HG03159 (cell line): ENCODE measurements around the gene USP36.
"Not testable (repeated sequence)": the region's sequence is repeated elsewhere in the genome, so short reads cannot be mapped to it uniquely, and the experiment has no call there.

Source experiments
- ATAC-seq: cut with Tn5 transposase; IDR thresholded peaks from one replicate; pipeline ENCODE4 v1.9.1; 2021; ENCODE audit warnings: mild to moderate bottlenecking, moderate library complexity; ENCODE audit not compliant: unreplicated experiment

USP36 gene

DNA sequence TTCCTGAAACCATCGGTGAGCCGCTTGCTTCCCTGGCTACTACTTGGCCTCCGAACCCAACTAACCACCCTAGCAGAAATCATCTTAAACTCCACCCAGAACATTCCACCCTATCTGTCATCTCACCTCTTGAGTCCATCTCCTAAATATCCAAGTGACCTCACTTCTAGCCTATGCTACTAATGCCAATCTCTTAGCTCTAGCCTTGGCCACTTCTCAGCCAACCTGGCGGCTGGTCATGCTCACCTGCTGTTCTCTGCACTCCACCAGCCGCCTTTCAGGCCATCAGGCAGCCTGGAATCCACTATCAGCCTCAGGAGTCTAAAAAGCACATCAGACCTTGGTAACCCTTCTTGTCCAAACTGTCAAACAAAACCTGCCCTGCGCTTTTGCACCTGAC lies 46.6 kb downstream of the USP36 start:
- no peak for ATAC-seq

DNA sequence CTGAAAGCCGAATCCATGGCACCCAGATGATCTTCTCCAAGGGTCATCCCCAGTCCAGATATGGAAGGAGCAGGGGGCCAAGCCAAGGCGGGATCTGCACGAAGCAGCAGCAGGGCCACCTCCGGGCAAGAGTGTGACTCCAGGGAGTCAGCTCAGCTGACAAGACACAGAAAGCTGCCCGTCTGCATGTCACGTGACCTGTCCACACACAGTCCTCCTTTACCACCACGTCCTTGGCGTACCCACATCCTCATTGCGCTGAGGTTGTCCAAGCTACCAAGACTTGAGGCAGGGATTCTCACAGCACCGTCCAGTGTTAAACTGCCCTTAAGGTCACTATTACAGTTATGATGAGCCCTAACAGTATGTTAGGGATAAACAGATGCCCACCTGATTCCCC lies 47.2 kb downstream of the USP36 start:
- ATAC-seq: no peak

DNA sequence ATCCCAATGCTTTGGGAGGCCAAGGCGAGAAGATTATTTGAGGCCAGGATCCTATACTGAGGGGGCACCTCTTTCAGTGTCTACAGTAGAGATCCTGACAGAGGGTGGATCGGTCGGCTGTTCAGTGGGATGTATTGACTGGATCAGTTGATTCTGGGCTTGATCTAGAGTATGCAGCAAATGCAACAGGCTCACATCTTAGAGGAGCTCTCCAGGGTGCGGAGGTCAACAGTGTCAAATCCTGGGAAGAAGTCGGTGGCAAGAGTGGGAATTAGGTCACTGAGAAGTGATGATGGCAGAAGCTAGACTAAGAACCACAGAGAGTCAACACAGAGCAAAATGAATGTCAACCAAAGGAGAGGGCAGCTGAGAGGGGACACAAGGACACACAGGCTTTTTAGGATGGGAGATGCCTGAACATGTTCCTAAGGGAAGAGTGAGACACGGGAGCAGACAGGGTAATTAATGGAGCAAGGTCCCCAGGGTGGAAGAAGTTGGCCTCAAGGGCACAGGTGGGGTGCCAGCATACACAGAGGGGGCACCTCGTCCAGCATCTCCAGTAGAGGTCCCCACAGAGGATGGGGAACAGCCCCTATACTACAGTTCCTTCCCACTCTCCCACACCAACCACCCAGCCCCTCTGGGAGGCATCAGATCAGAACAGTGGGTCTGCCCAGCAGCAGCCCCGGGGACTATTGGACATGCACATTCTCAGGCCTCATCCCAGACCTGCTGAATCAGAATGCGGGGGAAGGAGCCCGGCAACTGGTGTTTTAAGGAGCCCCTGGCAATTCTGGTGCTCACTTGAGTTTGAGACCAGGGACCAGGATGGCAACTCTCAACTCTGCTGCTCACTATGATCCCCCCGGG lies 48.5 kb downstream of the USP36 start:
- ATAC-seq: no peak

DNA sequence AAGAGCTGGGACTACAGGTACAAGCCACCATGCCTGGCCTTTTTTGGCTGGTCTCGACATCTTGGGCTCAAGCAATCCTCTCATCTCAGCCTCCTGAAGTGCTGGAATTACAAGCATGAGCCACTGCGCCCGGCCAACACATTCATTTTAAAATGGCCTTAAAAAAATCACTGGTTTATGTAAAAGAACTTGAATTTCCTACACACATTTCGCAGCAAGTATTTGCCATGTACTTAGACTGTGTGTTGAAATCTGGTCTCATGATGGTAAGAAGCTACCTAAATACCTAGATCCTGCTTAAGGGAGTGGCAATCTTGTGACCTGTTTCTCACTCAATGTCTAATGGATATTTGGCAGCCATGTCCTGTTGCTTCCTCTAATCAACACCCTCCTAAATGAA lies 50.1 kb downstream of the USP36 start:
- ATAC-seq: no peak

DNA sequence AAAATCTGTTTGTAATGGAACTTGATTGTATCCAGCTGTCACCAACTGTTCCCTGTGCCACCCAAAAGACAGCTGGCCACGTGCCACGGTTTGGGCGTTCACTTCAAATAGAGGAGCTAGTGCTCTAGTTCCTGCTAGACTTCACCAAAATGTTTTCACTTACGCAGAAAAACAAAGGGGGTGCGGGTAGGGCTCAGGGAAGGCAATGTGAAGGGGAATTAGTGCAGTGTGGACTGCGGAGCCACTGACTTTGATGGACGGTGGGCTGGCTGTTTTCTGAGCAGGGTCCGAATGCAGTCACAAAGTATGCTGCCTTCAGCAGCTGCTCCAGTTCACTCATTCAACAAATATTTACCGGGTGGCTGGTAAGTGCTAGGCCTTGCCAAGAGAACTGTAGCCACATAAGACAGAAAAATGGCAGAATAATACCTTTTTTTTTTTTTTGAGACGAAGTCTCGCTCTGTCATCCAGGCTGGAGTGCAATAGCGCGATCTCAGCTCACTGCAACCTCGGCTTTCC lies 50.9 kb downstream of the USP36 start:
- ATAC-seq: no peak

DNA sequence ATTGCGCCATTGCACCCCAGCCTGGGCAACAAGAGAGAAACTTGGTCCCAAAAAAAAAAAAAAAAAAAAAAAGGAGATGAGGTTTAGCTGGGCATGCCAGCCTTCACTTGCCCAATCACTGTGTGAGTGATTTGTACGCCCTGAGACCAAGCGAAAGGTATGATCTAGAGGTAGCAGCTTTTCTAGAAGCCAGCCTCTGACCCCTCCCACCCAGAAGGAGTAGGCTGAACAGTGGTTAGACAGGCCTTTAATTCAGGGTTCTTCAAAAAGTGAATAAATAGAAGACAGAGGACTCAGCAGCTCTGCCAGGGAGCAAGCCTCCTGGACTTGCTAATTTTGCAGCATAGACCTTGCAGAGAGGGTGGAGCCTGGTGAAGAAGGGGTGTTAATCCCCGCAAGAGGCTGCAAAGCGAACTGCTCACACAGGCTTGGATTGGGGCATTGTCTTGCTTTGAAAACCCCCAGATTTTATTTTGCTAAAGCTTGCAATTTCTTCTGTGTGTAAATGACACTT lies 51.4 kb downstream of the USP36 start:
- no peak for ATAC-seq

DNA sequence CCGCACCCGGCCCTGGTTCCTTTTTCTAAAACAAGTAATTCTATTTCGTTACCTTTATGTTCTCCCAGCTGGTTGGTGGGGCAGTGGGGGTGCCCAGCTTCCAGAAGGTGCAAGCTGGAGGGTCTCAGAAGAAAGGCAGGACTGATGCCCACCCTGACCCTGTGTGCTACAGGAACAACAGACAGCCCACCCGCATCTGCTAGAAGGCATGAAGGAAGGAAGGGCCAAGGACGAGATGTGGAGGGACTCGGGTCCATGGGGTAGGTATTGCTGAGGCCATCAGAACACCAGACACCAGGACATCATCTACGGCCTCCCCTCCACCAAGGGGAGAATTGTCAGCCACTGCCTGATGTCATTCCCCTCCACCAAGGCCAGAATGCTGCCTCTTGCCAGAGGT lies 52.2 kb downstream of the USP36 start:
- ATAC-seq: no peak

DNA sequence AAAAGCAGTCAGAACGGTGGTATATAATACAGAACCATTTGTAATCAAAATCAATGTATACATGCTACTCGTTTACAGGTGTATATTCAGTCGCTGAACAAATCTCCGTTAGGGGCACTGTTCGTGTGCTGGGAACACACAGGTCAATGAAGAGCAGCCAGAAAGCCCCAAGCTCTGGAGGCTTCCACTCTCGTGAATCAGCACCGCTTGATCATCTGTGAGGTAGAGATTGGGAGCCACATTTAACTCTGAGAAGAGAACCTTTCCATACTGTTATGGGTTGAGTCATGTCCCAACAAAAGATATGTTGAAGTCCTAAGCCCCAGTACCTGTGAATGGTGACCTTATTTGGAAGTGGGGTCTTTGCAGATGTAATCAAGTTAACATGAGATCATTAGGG lies 53.2 kb downstream of the USP36 start:
- ATAC-seq: no peak

DNA sequence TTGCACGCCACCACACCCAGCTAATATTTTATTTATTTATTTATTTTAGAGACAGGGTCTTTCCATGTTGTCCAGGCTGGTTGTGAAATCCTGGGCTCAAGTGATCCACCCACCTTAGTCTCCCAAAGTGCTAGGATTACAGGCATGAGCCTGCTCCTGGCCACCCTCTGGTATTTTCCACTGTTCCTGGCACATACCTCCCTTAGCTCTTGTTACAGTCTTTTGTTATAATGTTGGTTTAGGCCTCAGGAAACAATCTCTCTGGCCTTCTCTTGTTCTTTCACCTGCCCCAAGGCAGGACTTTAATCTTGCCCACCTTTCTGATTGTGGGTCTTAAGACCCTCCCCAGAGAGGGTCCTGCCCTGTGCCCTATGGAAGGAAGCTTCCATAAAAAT lies 55.0 kb downstream of the USP36 start:
- no peak for ATAC-seq

DNA sequence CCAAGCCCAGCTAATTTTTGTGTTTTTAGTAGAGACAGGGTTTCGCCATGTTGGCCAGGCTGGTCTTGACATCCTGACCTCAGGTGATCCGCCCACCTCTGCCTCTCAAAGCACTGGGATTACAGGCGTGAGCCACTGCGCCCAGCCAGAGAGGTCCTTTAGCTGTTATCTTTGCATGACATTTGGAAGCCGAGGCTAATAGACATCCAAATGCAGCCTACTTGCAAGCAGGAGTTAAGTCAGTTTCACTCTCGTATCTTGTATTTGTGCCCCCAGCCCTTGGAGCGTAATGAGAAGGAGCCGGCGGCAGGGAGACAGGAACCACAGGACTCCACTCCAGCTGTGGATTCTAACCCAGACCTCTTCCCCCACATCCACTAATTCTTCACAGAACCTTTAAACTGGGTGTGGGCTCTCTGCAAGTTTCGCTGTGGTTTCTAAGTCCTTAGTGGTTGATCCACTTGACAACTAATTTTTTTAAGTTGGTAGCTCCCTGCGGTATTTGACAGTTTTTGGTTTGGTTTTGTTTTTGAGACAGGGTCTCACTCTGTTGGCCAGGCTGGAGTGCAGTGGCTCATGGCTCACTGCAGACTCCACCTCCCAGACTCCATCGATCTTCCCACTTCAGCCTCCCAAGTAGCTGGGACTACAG lies 55.5 kb downstream of the USP36 start:
- ATAC-seq: no peak

DNA sequence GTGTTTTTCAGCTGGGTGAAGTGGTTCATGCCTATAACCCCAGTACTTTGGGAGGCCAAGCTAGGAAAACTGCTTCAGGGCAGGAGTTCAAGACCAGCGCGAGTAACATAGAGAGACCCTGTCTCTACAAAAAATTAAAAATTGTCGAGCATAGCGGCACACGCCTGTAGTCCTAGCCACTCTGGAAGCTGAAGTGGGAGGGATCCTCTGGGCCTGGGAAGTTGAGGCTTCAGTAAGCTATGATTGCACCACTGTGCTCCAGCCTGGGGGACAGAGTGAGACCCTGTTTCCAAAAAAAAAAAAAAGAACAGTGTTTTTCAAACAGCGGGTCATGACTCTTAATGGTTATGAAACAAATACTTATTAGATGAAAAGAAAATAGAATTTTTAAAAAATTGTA lies 56.3 kb downstream of the USP36 start:
- ATAC-seq: no peak

DNA sequence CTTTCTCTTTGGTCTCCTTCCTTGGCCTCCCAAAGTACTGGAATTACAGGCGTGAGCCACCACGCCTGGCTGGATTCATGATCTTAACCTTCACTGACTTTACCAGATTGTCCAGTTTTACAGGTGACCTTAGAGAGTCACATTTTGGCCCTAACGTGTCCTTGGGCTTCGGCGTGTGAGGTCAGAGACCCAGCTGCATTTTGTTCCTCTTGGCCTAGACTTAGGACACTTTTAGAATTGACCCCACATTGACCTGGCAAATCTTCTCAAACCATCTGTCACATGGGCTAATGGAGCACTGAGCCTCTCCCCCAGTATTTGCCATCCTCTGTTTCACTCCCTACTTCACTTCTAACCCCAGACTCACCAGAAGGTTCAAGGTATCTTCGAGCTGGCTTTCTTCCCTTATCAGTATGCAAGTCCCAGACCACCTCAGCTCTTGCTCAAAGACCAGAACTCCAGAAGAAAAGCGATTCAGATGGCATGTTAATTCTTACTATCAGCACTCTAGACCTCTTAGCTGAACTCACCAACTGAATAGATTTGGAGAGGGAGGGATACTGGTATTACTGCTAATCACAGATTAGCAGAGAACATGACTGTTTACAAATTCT lies 56.8 kb downstream of the USP36 start:
- ATAC-seq: no peak

DNA sequence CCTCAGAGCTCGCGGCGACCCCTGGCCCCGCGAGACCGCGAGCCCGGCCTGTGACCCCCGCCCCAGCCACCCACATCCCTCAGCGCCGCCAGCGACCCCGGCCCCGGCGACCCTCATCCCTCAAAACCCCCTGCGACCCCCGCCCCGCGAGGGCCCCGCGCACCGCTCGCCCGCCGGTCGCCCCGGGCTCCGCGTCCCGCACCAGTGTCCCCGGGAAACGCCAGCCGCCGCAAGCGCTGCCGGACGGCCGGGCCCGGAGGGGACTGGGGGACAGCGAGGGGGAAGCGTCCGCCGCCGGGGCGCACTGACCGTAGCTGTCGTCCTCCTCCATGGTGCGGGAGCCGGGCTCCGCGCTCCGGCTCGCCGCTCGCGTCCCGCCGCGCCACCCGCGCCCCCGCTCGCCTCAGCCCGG lies 58.7 kb downstream of the USP36 start, which contains the start of gene CYTH1:
Gene CYTH1, minus strand, starts transcription at position 381 of the 412 bp plus-strand sequence. Its CDS starts 50 bp downstream, at position 331.
- peak; percentile 12 for ATAC-seq

DNA sequence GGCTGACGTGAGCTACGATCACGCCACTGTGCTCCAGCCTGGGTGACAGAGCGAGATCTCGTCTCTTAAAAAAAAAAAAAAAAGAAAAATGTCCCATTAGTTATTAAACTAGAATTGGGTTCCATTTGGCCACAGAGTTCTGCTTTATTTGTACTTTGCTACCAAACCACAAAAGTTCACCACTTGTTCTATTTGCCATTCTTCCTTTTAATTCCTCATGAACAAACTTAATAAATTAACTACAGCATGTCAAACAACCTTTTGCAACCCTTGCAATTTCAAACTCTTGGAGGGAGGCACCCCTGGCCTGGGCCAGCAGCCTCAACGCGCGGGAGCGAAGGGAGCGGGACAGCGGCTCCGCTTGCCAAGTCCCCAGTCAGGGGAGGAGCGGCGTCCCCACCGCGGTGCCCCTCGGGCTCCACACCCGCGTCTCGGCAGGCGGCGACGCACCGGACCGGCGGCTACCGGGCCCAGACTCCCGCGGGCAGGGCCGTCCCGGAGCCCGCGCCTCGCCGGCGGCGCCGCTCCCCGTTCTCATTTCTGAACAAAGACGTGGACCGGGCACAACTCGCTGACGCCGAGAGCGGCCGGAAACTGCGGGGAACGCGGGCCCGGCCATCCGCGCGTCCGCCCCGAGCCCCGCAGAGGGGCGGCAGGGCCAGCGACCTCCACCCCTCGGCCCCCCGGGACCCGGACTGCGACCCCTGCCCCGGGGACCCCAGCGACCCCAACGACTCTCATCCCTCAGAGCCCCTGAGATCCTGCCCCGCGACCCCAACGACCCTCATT lies 59.3 kb downstream of the USP36 start:
- ATAC-seq: peak; percentile 15

DNA sequence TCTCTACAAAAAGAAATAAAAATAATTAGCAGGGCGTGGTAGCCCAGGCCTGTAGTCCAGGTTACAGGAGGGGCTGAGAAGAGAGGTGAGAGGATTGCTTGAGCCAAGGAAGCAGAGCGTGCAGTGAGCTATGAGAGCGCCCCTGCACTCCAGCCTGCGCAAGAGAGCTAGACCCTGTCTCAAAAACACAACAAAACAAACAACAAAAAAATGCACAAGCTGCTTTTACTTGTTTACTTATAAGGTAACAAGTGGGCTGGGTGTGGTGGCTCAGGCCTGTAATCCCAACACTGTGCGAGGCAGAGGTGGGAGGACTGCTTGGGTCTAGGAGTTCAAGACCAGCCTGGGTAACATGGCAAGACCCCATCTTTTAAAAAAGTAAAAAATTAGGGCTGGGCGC lies 60.3 kb downstream of the USP36 start:
- ATAC-seq: no peak

DNA sequence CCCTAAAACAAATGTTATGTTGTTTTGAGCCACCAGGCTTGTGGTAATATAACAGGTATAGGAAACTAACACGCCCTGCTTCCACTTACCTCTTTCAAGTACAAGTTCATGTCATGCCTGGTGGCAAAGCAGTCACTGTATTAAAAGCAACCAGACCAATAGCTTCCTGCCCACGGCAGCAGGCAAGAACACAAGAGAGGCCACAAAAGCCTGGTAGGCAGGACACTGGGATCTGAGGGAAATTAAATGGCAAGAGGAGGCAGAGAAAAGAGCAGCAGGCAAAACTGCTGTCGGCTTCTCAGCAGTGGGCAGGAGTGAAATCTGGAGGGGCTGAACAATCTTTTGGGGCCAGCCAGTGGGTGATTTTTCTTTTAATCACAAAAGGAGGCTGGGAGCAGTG lies 60.8 kb downstream of the USP36 start:
- no peak for ATAC-seq

DNA sequence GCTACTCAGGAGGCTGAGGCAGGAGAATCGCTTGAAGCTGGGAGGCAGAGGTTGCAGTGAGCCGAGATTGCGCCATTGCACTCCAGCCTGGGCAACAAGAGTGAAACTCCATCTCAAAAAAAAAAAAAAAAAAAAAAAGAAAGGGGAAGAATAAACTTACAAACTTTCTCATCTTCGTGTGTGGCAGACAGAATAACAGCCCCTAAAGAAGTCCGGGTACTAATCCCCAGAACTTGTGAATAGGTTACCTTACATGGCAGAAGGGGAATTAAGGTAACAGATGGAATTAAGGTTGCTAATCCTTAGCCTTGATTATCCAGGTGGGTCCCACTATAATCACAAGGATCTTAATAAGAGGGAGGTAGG lies 61.3 kb downstream of the USP36 start:
- not testable (repeated sequence) for ATAC-seq

DNA sequence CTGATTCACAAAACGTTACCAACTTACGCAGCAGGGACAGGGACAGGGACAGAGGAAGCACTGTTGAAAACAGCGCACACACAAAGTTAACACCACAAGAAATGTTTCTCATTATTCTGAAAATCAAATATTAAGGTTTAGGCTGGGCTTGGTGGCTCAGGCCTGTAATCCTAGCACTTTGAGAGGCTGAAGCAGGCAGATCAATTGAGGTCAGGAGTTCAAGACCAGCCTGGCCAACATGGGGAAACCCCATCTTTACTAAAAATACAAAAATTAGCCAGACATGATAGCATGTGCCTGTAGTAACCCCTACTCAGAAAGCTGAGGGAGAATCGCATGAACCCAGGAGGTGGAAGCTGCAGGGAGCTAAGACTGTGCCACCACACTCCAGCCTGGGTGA lies 62.7 kb downstream of the USP36 start:
- ATAC-seq: no peak

DNA sequence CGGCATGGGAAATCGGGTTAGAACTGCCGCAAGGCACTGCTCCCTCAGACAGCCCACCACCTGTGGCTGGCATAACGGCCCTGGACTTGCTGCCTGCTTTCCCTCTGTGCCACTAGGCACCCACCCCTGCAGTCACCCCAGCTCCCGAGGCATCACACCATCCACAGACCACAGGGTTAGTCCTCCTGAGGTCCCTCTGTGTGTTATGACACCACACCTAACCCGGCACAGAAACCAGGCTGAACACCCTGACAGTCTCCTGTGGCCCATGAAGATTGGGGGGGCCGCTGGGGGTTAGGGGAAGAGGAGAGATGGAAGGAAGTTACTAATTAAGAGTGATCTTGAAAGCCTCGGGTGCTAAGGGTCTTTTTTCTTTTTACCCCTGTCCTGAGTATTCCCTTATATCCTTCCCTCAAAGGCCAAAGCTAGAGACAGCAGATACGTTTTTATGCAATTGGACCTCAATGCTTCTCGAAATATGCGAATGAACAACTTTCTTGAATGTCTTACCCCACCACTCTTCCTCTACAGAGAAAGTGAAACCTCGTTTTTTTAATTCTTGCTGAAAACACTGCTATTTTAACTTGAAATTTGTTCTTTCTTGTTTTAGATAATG lies 65.5 kb downstream of the USP36 start:
- ATAC-seq: no peak

DNA sequence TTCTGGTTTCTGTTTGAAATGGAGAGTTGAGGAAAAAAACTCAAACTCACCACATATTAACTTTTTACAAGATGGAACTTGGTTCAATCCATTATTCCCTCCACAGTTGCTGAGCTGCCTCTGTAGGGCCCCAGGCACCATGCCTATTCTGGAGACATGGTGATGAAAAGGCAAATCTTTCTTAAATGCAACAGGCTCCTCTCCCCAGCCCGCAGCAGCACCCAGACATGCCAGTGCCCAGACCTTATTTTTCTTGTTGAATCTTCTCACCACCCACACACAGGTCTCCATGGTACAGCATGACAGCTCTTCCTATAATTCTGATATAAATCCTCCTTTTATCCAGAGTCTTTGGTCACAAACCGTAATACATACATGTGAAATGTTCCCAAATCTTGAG lies 66.2 kb downstream of the USP36 start:
- ATAC-seq: no peak
